T-cell (primary cell): ENCODE data around the gene RHOT2. TPM values are rescaled to one million over a fixed set of nuclear protein-coding genes. Genes with fewer than 3 reads are reported as not detected.

Experiments used
- ATAC-seq, 4 experiments: fragments of 200-7000 bp in 3 of 4; fragments of 150-1000 bp in 1 of 4; cut with Tn5 transposase; replicated peaks in 1 of 4; 1 replicate in 3 of 4; 2 replicates in 1 of 4; pipeline ENCODE4 v1.10.0; 2021; ENCODE audit warnings: moderate library complexity in 3 of 4, mild to moderate bottlenecking in 2 of 4, moderate number of reproducible peaks in 1 of 4
- CTCF ChIA-PET, 2 donors: fragments of 300-600 bp; sonication (Branson Sonifier 250); formaldehyde crosslinking; loops; one replicate each; lab custom pipeline; 2022; ENCODE audit warnings: antibody characterized with exemption in 2 of 2; lab: Charles Lee
- POLR2A ChIA-PET, 2 donors: fragments of 300-600 bp; sonication (Branson Sonifier 250); formaldehyde crosslinking; loops; one replicate each; lab custom pipeline; 2022; ENCODE audit warnings: antibody characterized with exemption in 2 of 2; lab: Charles Lee
- DNase-seq, 35 experiments: peaks; one replicate each; pipeline versions ENCODE4 v3.0.0 to v3.0.0-alpha.2; 2013 to 2023
- H3K27ac ChIP-seq: one replicate; pipeline ENCODE4 v1.5.1; 2013; ENCODE audit warnings: low read length
- H3K27me3 ChIP-seq, 2 experiments: replicated peaks in 1 of 2; 1 replicate in 1 of 2; 2 replicates in 1 of 2; pipeline versions ENCODE4 v1.6.1 to v1.7.0; 2013; ENCODE audit warnings: low read length in 1 of 2, mixed read lengths in 1 of 2; ENCODE audit not compliant: control insufficient read depth in 2 of 2, insufficient read depth in 2 of 2; ENCODE audit errors: extremely low read depth in 1 of 2
- H3K36me3 ChIP-seq, 2 donors: 1 replicate in 1 of 2; 2 replicates in 1 of 2; pipeline versions ENCODE4 v1.6.1 to v1.7.0; 2013; ENCODE audit warnings: low read length in 1 of 2; ENCODE audit not compliant: control insufficient read depth in 2 of 2, insufficient read depth in 1 of 2; ENCODE audit errors: extremely low read depth in 1 of 2
- H3K4me1 ChIP-seq, 2 experiments: 1 replicate in 1 of 2; 2 replicates in 1 of 2; pipeline versions ENCODE4 v1.6.1 to v1.7.0; 2013; ENCODE audit warnings: low read length in 2 of 2, mixed read lengths in 1 of 2; ENCODE audit not compliant: insufficient read depth in 2 of 2, control insufficient read depth in 1 of 2; ENCODE audit errors: extremely low read depth in 1 of 2
- H3K4me3 ChIP-seq, 2 donors: 1 replicate in 1 of 2; 2 replicates in 1 of 2; pipeline versions ENCODE4 v1.5.1 to v1.7.0; 2013; ENCODE audit warnings: mild to moderate bottlenecking in 2 of 2, low read length in 1 of 2, moderate library complexity in 1 of 2; ENCODE audit not compliant: control insufficient read depth in 1 of 2; ENCODE audit errors: extremely low read depth in 1 of 2
- H3K9me3 ChIP-seq: 2 replicates; pipeline ENCODE4 v1.7.0; 2013
- H3K27ac Mint-ChIP-seq, 2 donors: one replicate each; pipeline ENCODE4 v1.8.0; 2020 to 2021; ENCODE audit warnings: mild to moderate bottlenecking in 2 of 2, mixed read lengths in 2 of 2
- H3K27me3 Mint-ChIP-seq, 2 donors: one replicate each; pipeline ENCODE4 v1.8.0; 2021 to 2022; ENCODE audit warnings: mixed read lengths in 2 of 2
- H3K36me3 Mint-ChIP-seq: one replicate; pipeline ENCODE4 v1.8.0; 2021; ENCODE audit warnings: mixed read lengths
- H3K4me1 Mint-ChIP-seq, 3 donors: one replicate each; pipeline ENCODE4 v1.8.0; 2020 to 2022; ENCODE audit warnings: mixed read lengths in 3 of 3, mild to moderate bottlenecking in 1 of 3
- H3K4me3 Mint-ChIP-seq, 3 donors: one replicate each; pipeline ENCODE4 v1.8.0; 2020 to 2022; ENCODE audit warnings: mild to moderate bottlenecking in 3 of 3, mixed read lengths in 3 of 3, moderate library complexity in 3 of 3
- H3K9me3 Mint-ChIP-seq, 3 donors: one replicate each; pipeline ENCODE4 v1.8.0; 2020 to 2022; ENCODE audit warnings: mixed read lengths in 3 of 3
- WGBS: methylation state at CpG from one replicate; pipeline ENCODE4 v1.1.5; 2013; ENCODE audit warnings: missing lambda C conversion rate; ENCODE audit not compliant: insufficient coverage; 5-methylcytosine and 5-hydroxymethylcytosine counted together
- total RNA-seq, 35 experiments: library from RNA in 6 of 35; stranded (reverse) in 6 of 35; fragments of 120-200 nt in 1 of 35; gene quantifications; one replicate each; pipeline versions ENCODE4 v1.2.1 to v1.2.4 and lab custom pipeline; 2013 to 2026

RHOT2 gene
- total RNA-seq, 5 donors from 2014 or later (not counting 1 experiment from before 2014, with no cell fraction given) = 181 to 320 (median 286) TPM

DNA sequence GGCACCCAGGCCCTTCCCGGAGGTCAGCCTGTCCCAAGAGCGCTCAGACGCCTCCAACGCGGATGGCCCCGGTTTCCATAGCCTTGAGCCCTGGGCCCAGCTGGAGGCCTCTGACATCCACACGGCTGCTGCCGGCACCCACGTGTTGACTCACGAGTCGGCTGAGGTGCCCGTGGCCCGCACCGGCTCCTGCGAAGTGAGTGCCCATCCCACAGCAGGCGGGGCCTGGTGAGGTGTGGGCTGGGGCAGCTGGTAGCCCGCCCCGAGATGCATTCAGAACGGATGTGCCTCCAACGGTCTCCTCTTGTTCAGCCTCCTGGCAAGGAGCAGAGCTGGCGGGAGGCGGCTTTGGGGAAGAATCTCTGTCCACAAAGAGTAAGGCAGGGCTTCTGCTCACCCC is 16.1 kb upstream of the RHOT2 start:
- H3K36me3 ChIP-seq = peaks cover 0 to 7% of the 10 kb centered on the region in 2 donors
- WGBS = 97% methylated on average over 22 of the region's 22 CpGs
- Mint-ChIP-seq H3K36me3 (no peaks in the 10 kb centered on the region), H3K9me3 (no peaks in the 10 kb centered on the region), H3K4me3 (peak overlapping the region in 1 of 3 donors; percentile 23), H3K4me1 (peaks cover 0 to 14% (median 13%) of the 10 kb centered on the region in 3 donors), H3K27me3 (no peaks in the 10 kb centered on the region), H3K27ac (no peak overlapping the region)
- CTCF ChIA-PET = no interaction called here
- POLR2A ChIA-PET = no interaction called here
- ATAC-seq = no peak
- no peaks in the 10 kb centered on the region for H3K27me3 ChIP-seq
- H3K9me3 ChIP-seq = no peaks in the 10 kb centered on the region
- peaks cover 5 to 25% of the 10 kb centered on the region in 2 experiments for H3K4me1 ChIP-seq
- no peak overlapping the region for H3K4me3 ChIP-seq
- no peak overlapping the region for H3K27ac ChIP-seq
- no peak for DNase-seq

DNA sequence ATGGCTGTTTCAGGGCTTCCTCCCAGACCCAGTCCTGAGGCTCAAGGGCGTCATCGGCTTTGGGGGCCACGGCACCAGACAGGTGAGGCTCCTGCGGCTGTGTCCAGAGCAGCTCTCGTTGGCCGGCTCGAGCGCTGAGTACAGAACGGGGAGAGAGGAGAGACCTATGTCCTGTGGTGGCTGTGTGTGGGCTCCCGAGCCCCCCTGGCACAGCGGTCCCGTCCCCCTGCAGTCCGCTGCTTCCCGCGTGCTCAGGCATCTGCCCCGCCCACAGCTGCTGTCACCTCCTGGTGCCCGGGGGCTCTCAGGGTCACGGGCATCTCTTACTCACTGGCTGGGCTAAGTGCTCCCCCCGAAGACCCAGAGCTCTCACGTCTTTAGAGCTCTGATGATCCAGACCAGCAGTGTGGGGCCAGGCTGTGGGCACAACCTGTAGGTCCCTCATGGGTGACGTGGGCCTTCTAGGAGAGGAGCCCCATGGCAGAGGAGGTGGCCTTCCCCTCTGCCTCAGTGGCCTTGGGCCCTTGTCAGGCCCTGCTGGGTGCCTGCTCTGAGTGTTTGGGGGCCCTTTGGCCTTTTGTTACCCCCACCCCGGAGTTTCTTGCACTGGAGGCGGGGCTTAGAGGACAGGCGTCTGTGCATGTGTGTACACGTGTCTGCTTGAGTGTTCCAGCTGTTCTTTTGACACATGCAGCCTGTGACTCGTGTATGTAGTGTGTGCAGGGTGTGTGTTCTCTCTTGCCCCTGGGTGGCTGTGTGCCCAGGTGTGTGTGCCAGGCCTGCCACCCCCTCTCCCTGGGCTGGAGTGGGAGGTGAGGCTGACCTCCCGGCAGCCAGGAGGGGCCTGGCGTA is 15.3 kb upstream of the RHOT2 start:
- H3K36me3 ChIP-seq = peaks cover 0 to 7% of the 10 kb centered on the region in 2 donors
- no peak overlapping the region for H3K4me3 ChIP-seq
- H3K4me1 Mint-ChIP-seq = peaks cover 0 to 13% (median 13%) of the 10 kb centered on the region in 3 donors
- 93% methylated on average over 24 of the region's 28 CpGs for WGBS
- H3K27ac Mint-ChIP-seq = no peak overlapping the region
- H3K4me3 Mint-ChIP-seq = no peak overlapping the region
- no peak for DNase-seq
- H3K27me3 ChIP-seq = no peaks in the 10 kb centered on the region
- CTCF ChIA-PET = no interaction called here
- H3K9me3 ChIP-seq = no peaks in the 10 kb centered on the region
- H3K36me3 Mint-ChIP-seq = no peaks in the 10 kb centered on the region
- no peak for ATAC-seq
- H3K27ac ChIP-seq = no peak overlapping the region
- no peaks in the 10 kb centered on the region for H3K27me3 Mint-ChIP-seq
- peaks cover 5 to 20% of the 10 kb centered on the region in 2 experiments for H3K4me1 ChIP-seq
- no peaks in the 10 kb centered on the region for H3K9me3 Mint-ChIP-seq
- POLR2A ChIA-PET = no interaction called here

DNA sequence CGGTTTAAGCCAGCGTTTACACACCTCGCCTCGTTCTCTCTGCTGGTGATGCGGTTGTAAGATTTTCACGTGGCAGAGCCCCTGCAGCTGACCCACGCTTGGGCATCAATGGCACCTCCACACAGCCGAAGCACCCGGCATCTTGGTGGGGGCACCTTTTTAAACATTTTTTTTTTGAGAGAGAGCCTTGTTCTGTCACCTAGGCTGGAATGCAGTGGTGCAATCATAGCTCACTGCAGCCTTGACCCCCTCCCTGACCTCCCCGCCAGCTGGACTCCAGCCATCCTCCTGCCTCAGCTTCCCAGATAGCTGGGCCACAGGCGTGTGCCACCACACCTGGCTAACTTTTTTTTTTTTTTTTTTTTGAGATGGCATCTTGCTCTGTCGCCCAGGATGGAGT is 13.9 kb upstream of the RHOT2 start:
- Mint-ChIP-seq H3K9me3 (no peaks in the 10 kb centered on the region), H3K27me3 (no peaks in the 10 kb centered on the region), H3K4me1 (peaks cover 0 to 5% (median 4%) of the 10 kb centered on the region in 3 donors), H3K36me3 (no peaks in the 10 kb centered on the region), H3K4me3 (no peak overlapping the region), H3K27ac (no peak overlapping the region)
- peaks cover 0 to 7% of the 10 kb centered on the region in 2 donors for H3K36me3 ChIP-seq
- WGBS = 98% methylated on average over 9 of the region's 12 CpGs
- ChIA-PET POLR2A (no interaction called here), CTCF (no interaction called here)
- DNase-seq = no peak
- no peaks in the 10 kb centered on the region for H3K27me3 ChIP-seq
- H3K4me3 ChIP-seq = no peak overlapping the region
- H3K9me3 ChIP-seq = no peaks in the 10 kb centered on the region
- H3K4me1 ChIP-seq = peaks cover 0 to 8% of the 10 kb centered on the region in 2 experiments
- H3K27ac ChIP-seq = no peak overlapping the region
- no peak for ATAC-seq

DNA sequence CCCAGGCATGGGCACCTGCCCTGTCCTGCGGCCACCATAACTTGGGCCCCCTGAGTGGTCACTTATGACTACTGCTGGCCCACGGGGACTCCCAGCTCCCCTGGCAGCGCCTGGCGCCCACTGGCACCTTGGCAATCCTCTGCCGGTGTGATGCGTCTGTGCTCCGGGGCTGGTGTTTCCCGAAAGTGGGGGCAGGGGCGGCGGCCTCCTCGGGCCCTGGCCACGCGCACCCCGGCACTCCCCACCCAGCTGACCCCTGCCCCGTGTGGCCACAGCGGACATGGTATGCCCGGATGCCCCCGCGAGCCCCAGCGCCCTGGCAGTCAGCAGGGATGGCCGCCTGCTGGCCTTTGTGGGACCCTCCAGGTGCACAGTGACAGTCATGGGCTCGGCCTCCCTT is 10.4 kb upstream of the RHOT2 start:
- 98% methylated on average over 22 of the region's 22 CpGs for WGBS
- ChIA-PET POLR2A (no interaction called here), CTCF (no interaction called here)
- ATAC-seq (no peak), DNase-seq (no peak)
- peaks cover 0 to 5% (median 5%) of the 10 kb centered on the region in 3 donors for H3K4me1 Mint-ChIP-seq
- no peaks in the 10 kb centered on the region for H3K9me3 Mint-ChIP-seq
- Histone ChIP-seq H3K4me1 (peaks cover 0 to 16% of the 10 kb centered on the region in 2 experiments), H3K27ac (no peak overlapping the region), H3K9me3 (no peaks in the 10 kb centered on the region), H3K36me3 (no peaks in the 10 kb centered on the region), H3K27me3 (no peaks in the 10 kb centered on the region), H3K4me3 (no peak overlapping the region)
- H3K27me3 Mint-ChIP-seq = no peaks in the 10 kb centered on the region
- H3K36me3 Mint-ChIP-seq = no peaks in the 10 kb centered on the region
- H3K4me3 Mint-ChIP-seq = no peak overlapping the region
- no peak overlapping the region for H3K27ac Mint-ChIP-seq

DNA sequence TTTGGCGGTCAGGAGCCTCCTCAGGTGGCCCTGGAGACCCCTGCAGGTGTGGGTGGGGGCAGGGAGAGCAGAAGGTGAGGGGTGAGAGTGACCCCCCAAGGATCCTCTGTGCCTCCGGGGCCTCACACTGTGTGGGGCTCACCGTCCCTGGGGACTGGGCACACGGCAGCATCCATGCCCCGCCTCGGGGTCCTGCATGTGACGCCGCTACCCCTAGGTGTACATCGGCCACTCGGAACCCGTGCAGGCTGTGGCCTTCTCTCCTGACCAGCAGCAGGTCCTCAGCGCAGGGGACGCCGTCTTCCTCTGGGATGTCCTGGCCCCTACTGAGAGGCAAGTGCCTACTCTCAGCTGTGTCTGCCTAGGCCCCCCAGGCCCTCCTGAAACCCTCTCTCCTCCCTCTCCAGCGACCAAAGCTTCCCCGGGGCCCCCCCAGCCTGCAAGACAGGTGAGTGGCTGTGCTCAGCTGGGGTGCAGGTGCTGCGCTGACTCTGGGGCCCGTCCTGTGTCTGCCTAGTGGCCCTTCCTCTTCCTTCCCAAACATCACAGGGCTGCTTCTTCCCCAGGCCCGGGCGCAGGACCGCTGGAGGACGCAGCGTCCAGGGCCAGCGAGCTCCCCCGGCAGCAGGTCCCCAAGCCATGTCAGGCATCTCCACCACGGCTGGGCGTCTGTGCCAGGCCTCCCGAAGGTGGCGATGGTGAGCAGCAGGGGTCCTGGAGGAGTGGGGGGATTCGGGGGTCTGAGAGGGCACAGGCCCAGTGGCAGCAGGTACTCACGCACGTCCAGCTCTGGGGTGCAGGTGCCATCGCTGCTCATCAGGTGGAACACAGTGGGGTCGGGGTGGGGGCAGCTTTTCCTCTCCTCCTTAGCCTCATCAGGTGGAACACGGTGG is 9.0 kb upstream of the RHOT2 start:
- WGBS = 94% methylated on average over 31 of the region's 35 CpGs
- Histone ChIP-seq H3K27me3 (no peaks in the 10 kb centered on the region), H3K9me3 (no peaks in the 10 kb centered on the region), H3K4me1 (peaks cover 0 to 16% of the 10 kb centered on the region in 2 experiments), H3K4me3 (no peak overlapping the region), H3K27ac (no peak overlapping the region), H3K36me3 (no peaks in the 10 kb centered on the region)
- Mint-ChIP-seq H3K27ac (no peak overlapping the region), H3K36me3 (no peaks in the 10 kb centered on the region), H3K27me3 (no peaks in the 10 kb centered on the region), H3K9me3 (no peaks in the 10 kb centered on the region), H3K4me1 (peaks cover 0 to 7% (median 5%) of the 10 kb centered on the region in 3 donors), H3K4me3 (no peak overlapping the region)
- ChIA-PET POLR2A (no interaction called here), CTCF (interaction anchor here in 1 of 2 donors (0.5 kb wide), 1 partner anchor 321 kb away, joined by 6 read pairs; no protein-coding TSS in a partner anchor)
- DNase-seq (no peak), ATAC-seq (no peak)

DNA sequence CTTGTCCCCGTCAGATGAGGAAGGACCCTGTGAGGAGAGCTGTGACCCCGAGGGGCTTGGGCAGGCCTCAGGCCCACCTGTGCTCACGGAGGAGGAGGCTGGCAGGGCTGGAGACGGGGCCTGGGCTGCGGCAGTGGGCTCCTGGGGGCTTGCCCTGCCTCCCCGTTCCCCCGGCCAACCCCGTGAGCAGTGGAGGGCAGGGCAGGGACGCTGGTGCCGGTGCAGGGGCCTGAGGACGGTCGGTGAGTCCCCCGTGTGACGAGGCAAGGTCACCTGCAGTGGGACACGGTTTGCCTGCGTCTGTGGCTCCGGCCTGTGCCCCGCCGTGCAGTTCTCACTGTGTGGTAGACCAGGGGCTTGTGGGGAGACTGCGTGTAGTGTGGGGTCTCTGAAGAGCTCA is 8.3 kb upstream of the RHOT2 start:
- DNase-seq = no peak

More for the DNA sequence above, 8.3 kb upstream of the RHOT2 start:
- no peaks in the 10 kb centered on the region for H3K36me3 Mint-ChIP-seq
- H3K27me3 Mint-ChIP-seq = no peaks in the 10 kb centered on the region
- H3K4me1 Mint-ChIP-seq = peaks cover 0 to 7% (median 5%) of the 10 kb centered on the region in 3 donors
- no peaks in the 10 kb centered on the region for H3K36me3 ChIP-seq
- WGBS = 88% methylated on average over 19 of the region's 20 CpGs
- peaks cover 0 to 16% of the 10 kb centered on the region in 2 experiments for H3K4me1 ChIP-seq
- CTCF ChIA-PET = interaction anchor here in 1 of 2 donors (0.5 kb wide), 1 partner anchor 307 kb away, joined by 3 read pairs; the partner anchor contains the start of gene AXIN1
- no peaks in the 10 kb centered on the region for H3K9me3 ChIP-seq
- POLR2A ChIA-PET = no interaction called here
- H3K27ac Mint-ChIP-seq = no peak overlapping the region
- no peaks in the 10 kb centered on the region for H3K27me3 ChIP-seq
- no peaks in the 10 kb centered on the region for H3K9me3 Mint-ChIP-seq
- H3K4me3 ChIP-seq = no peak overlapping the region
- H3K27ac ChIP-seq = no peak overlapping the region
- H3K4me3 Mint-ChIP-seq = no peak overlapping the region
- ATAC-seq = no peak
